Progenitor cell of endocrine pancreas (in vitro differentiated cells): Measurements from ENCODE around the gene OR51T1. TPM values are rescaled to one million over a fixed set of nuclear protein-coding genes. Genes with fewer than 3 reads are reported as not detected.

Experiments used
- DNase-seq: peaks from one replicate; pipeline ENCODE4 v3.0.0; 2021; ENCODE audit warnings: low spot score; ENCODE audit not compliant: unreplicated experiment
- H3K27ac Mint-ChIP-seq: 2 replicates; pipeline ENCODE4 v1.8.0; 2021; ENCODE audit warnings: mild to moderate bottlenecking, moderate library complexity, mixed read lengths
- H3K27me3 Mint-ChIP-seq: 2 replicates; pipeline ENCODE4 v1.8.0; 2021; ENCODE audit warnings: mixed read lengths
- H3K36me3 Mint-ChIP-seq: 2 replicates; pipeline ENCODE4 v1.8.0; 2022; ENCODE audit warnings: mixed read lengths; ENCODE audit not compliant: insufficient read depth
- H3K4me1 Mint-ChIP-seq: 2 replicates; pipeline ENCODE4 v1.8.0; 2021; ENCODE audit warnings: low read depth, mixed read lengths
- H3K4me3 Mint-ChIP-seq: 2 replicates; pipeline ENCODE4 v1.8.0; 2021; ENCODE audit warnings: low read depth, mild to moderate bottlenecking, moderate library complexity, mixed read lengths
- H3K9me3 Mint-ChIP-seq: 2 replicates; pipeline ENCODE4 v1.8.0; 2021; ENCODE audit warnings: low read depth, mixed read lengths
- CTCF ChIP-seq: fragments of 200-600 bp; sonication (generic); IDR thresholded peaks from one replicate; pipeline ENCODE4 v1.5.0; 2021; ENCODE audit warnings: antibody characterized with exemption, mild to moderate bottlenecking; ENCODE audit not compliant: unreplicated experiment
- total RNA-seq: library from RNA; stranded (reverse); gene quantifications from 2 replicates; pipeline ENCODE4 v1.2.1, GENCODE V29; 2021

Gene OR51T1
- total RNA-seq, 1 donor from 2014 or later, result not detected

GRCh38 chr11:4862447-4863236 lies 19.1 kb upstream of the OR51T1 start:
- H3K9me3 Mint-ChIP-seq, result peaks cover 3% of the 10 kb centered on the region
- H3K27me3 Mint-ChIP-seq, result no peaks in the 10 kb centered on the region
- H3K4me3 Mint-ChIP-seq, result no peak overlapping the region
- no peaks in the 10 kb centered on the region for H3K36me3 Mint-ChIP-seq
- no peak for TF ChIP-seq CTCF
- no peak for DNase-seq
- no peak overlapping the region for H3K27ac Mint-ChIP-seq
- peaks cover 6% of the 10 kb centered on the region for H3K4me1 Mint-ChIP-seq

- peaks cover 6% of the 10 kb centered on the region for H3K4me1 Mint-ChIP-seq
- H3K27me3 Mint-ChIP-seq, result no peaks in the 10 kb centered on the region
- DNase-seq, result no peak
- peaks cover 3% of the 10 kb centered on the region for H3K9me3 Mint-ChIP-seq
- no peaks in the 10 kb centered on the region for H3K36me3 Mint-ChIP-seq
- H3K4me3 Mint-ChIP-seq, result no peak overlapping the region
- H3K27ac Mint-ChIP-seq, result no peak overlapping the region
- TF ChIP-seq CTCF, result no peak
Observed at GRCh38 chr11:4863876-4864275, 17.8 kb upstream of the OR51T1 start.

- Mint-ChIP-seq H3K4me1 (peaks cover 6% of the 10 kb centered on the region), H3K27me3 (no peaks in the 10 kb centered on the region), H3K4me3 (no peak overlapping the region), H3K27ac (no peak overlapping the region), H3K36me3 (no peaks in the 10 kb centered on the region), H3K9me3 (peaks cover 3% of the 10 kb centered on the region)
- no peak for DNase-seq
- no peak for TF ChIP-seq CTCF
Observed at GRCh38 chr11:4865855-4866254, 15.8 kb upstream of the OR51T1 start.

DNA sequence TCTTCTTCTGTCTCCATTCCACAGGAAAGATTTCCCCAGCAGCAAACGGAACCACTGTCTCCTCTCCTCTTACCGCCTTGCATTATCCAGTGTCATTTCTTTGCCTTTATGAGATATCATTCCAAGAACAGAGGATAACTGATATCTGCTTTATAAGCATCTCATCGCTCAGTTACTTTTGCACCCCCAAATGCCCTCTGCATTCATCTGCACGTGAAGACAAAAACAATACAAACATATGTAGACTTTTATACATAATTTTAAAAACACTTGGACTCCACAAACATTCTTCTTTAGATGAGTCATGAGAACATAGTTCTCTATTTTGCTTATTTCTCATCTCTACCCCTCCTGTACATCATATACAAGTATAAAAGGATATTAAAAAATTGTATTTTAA lies 512 bp upstream of the OR51T1 start:
- no peak for DNase-seq
- H3K36me3 Mint-ChIP-seq, result no peaks in the 10 kb centered on the region
- no peaks in the 10 kb centered on the region for H3K9me3 Mint-ChIP-seq
- peaks cover 5% of the 10 kb centered on the region for H3K4me1 Mint-ChIP-seq
- H3K27ac Mint-ChIP-seq, result no peak overlapping the region
- no peak for TF ChIP-seq CTCF
- no peak overlapping the region for H3K4me3 Mint-ChIP-seq
- no peaks in the 10 kb centered on the region for H3K27me3 Mint-ChIP-seq

DNA sequence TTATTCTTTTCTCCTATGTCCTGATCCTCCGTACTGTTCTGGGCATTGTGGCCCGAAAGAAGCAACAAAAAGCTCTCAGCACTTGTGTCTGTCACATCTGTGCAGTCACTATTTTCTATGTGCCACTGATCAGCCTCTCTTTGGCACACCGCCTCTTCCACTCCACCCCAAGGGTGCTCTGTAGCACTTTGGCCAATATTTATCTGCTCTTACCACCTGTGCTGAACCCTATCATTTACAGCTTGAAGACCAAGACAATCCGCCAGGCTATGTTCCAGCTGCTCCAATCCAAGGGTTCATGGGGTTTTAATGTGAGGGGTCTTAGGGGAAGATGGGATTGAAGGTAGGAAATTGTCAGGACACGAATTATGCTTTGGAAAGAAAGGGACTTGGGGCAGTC lies 843 bp downstream of the OR51T1 start:
- Mint-ChIP-seq H3K4me3 (no peak overlapping the region), H3K27me3 (no peaks in the 10 kb centered on the region), H3K27ac (no peak overlapping the region), H3K9me3 (no peaks in the 10 kb centered on the region), H3K4me1 (peaks cover 5% of the 10 kb centered on the region), H3K36me3 (no peaks in the 10 kb centered on the region)
- no peak for DNase-seq
- TF ChIP-seq CTCF, result no peak
